Measurements from ENCODE around the gene SLX9. TPM values are rescaled to one million over a fixed set of nuclear protein-coding genes. Genes with fewer than 3 reads are reported as not detected.

Gene SLX9
- total RNA-seq, 4 donors from 2014 or later, result 20.8 to 59.3 (median 27.6) TPM

- Histone ChIP-seq H3K27me3 (no peaks in the 10 kb centered on the region), H3K4me1 (peaks cover 10 to 46% (median 32%) of the 10 kb centered on the region in 4 donors), H3K36me3 (peaks cover 0 to 23% (median 6%) of the 10 kb centered on the region in 4 donors), H3K4me3 (no peak overlapping the region), H3K9me3 (no peaks in the 10 kb centered on the region), H3K27ac (replicated peaks in 1 of 4) (peak overlapping the region in 1 of 4 donors; percentile 7)
- 83% methylated on average over 9 of the region's 41 CpGs for WGBS
- no peak for DNase-seq (ENCODE audit: extremely low spot score)
- intact Hi-C loops (cut with DNase I), result no loop called here
- TF ChIP-seq POLR2AphosphoS5 (IDR thresholded peaks at IDR 0.05), result peak in 1 of 2 donors; percentile 34
- TF ChIP-seq EP300 (IDR thresholded peaks at IDR 0.05), result no peak
- TF ChIP-seq CTCF (IDR thresholded peaks at IDR 0.05), result no peak
- no peak for TF ChIP-seq POLR2A (IDR thresholded peaks at IDR 0.05; ENCODE audit: low read depth)
Observed at GRCh38 chr21:44982558-44983250, 42.9 kb downstream of the SLX9 start.

GRCh38 chr21:44983421-44984206 lies 43.8 kb downstream of the SLX9 start:
- 90% methylated on average over 16 of the region's 22 CpGs for WGBS
- Histone ChIP-seq H3K4me1 (peaks cover 11 to 53% (median 41%) of the 10 kb centered on the region in 4 donors), H3K27ac (replicated peaks in 1 of 4) (peak overlapping the region in 1 of 4 donors; percentile 7), H3K36me3 (peaks cover 0 to 18% (median 3%) of the 10 kb centered on the region in 4 donors), H3K4me3 (no peak overlapping the region), H3K27me3 (no peaks in the 10 kb centered on the region), H3K9me3 (no peaks in the 10 kb centered on the region)
- TF ChIP-seq POLR2A (IDR thresholded peaks at IDR 0.05; ENCODE audit: low read depth) (no peak), EP300 (IDR thresholded peaks at IDR 0.05) (no peak), POLR2AphosphoS5 (IDR thresholded peaks at IDR 0.05) (no peak), CTCF (IDR thresholded peaks at IDR 0.05) (no peak)
- no peak for DNase-seq (ENCODE audit: extremely low spot score)
- intact Hi-C loops (cut with DNase I), result no loop called here

GRCh38 chr21:44984428-44984791 lies 44.6 kb downstream of the SLX9 start:
- no peak for DNase-seq (ENCODE audit: extremely low spot score)
- Histone ChIP-seq H3K4me3 (no peak overlapping the region), H3K27ac (replicated peaks in 1 of 4) (peak overlapping the region in 2 of 4 donors; percentile 57 to 95), H3K27me3 (no peaks in the 10 kb centered on the region), H3K36me3 (peaks cover 0 to 11% (median under 1%) of the 10 kb centered on the region in 4 donors), H3K9me3 (no peaks in the 10 kb centered on the region), H3K4me1 (peaks cover 19 to 61% (median 49%) of the 10 kb centered on the region in 4 donors)
- WGBS, result 76% methylated on average over 19 of the region's 20 CpGs
- intact Hi-C loops (cut with DNase I), result no loop called here
- TF ChIP-seq POLR2A (IDR thresholded peaks at IDR 0.05; ENCODE audit: low read depth), result no peak
- no peak for TF ChIP-seq CTCF (IDR thresholded peaks at IDR 0.05)
- no peak for TF ChIP-seq EP300 (IDR thresholded peaks at IDR 0.05)
- no peak for TF ChIP-seq POLR2AphosphoS5 (IDR thresholded peaks at IDR 0.05)

- Histone ChIP-seq H3K4me3 (no peak overlapping the region), H3K36me3 (peaks cover 0 to 6% (median 0%) of the 10 kb centered on the region in 4 donors), H3K27ac (replicated peaks in 1 of 4) (peak overlapping the region in 3 of 4 donors; percentile 0 to 95 (median 57)), H3K27me3 (no peaks in the 10 kb centered on the region), H3K4me1 (peaks cover 24 to 66% (median 54%) of the 10 kb centered on the region in 4 donors), H3K9me3 (no peaks in the 10 kb centered on the region)
- TF ChIP-seq POLR2A (IDR thresholded peaks at IDR 0.05; ENCODE audit: low read depth), result no peak
- TF ChIP-seq EP300 (IDR thresholded peaks at IDR 0.05), result no peak
- TF ChIP-seq POLR2AphosphoS5 (IDR thresholded peaks at IDR 0.05), result no peak
- intact Hi-C loops (cut with DNase I), result no loop called here
- no peak for DNase-seq (ENCODE audit: extremely low spot score)
- 62% methylated on average over 12 of the region's 26 CpGs for WGBS
Observed at GRCh38 chr21:44984792-44985440, 45.1 kb downstream of the SLX9 start.

Measured in esophagus muscularis mucosa (tissue), 4 donors.